Fibroblast of skin of right biceps (primary cell): Measurements from ENCODE around the gene KSR2.

Source experiments
- DNase-seq: peaks from one replicate; pipeline ENCODE4 v3.0.0-alpha.2; 2013

The KSR2 gene

GRCh38 chr12:117518594-117519270 is 450.1 kb downstream of the KSR2 start:
- peak; percentile 9 for DNase-seq

DNA sequence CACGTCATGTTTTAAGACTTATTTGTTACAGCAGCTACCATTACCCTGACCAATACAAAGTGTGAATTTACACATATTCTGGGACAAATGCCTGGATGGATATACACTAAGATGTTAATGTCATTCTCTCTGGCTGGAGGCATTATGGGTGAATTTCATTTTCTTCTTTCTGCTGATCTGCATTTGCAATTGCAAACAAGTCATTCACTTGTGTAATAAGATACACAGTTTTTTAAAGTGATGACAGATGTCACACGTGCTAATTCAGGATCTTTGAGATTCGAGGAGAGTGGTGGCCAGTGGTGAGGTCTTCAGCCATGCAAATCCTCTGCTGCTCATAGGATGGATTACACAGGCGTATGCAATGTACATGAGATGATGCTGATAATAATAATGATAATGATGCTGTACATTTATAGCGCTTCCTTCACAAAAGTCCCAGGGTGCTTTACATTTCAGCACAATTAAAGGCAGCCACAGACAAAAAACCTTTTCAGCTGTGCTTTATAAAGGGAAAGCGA is 451.5 kb downstream of the KSR2 start:
- DNase-seq = no peak

DNA sequence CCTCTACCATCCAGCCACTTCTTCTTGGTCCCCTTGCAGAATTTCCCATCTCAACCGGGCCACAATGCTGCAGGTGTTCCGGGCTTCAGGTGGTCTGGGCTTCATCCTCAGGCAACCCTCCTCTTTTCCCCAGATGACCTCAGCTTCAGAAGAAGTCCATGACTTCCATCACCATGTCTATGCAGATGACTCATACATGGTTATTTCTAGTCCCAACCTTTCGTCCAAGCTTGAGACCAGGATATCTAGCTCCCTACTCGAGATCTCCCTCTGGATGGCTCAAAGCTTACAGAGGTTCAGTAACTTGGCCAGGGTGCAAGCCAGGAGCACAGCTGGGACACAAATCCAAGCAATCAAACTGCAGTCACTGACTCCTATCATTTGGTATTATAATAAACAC is 452.8 kb downstream of the KSR2 start:
- no peak for DNase-seq

- no peak for DNase-seq
These were observed 454.8 kb downstream of the KSR2 start for GRCh38 chr12:117514016-117514415.

DNA sequence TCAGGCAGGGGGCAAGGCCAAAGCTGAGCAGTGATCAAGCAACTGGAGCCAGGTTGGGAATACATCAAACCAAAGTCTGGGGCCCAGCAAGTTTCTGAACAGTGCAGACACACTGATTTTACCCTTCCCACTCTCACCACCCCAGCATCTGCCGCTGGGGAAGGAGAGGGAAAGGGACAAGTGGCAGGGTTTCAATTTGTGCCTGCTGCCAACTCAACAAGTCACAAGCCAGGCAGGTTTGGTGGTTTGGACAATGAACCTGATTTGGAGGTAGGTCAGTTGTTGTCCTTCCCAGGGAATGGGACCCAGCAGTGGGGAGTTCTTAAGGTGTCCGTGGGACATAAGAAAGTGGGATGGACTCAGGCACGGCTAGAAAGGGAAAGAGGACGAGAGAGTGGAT is 455.4 kb downstream of the KSR2 start:
- DNase-seq = no peak

DNA sequence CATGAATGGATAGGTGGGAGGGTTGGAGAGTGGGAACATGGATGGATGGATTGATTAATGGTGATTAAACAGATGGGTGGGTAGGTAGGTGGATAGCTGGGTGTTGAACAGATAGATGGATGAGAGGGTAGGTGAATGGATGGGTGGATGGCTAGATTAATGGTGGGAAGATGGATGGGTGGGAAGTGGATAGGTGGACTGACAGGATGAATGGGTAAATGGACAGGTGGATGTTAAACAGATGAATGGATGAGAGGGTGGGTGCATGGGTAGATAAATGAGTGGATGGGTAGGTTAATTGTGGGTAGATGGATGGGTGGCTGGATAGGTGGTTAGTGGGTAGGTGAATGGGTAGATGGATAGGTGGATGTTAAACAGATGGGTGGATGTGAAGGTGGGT is 460.3 kb downstream of the KSR2 start:
- DNase-seq = no peak

- no peak for DNase-seq
These were observed 461.2 kb downstream of the KSR2 start for GRCh38 chr12:117507548-117507947.

- no peak for DNase-seq
These were observed 462.5 kb downstream of the KSR2 start for GRCh38 chr12:117506333-117506732.

- no peak for DNase-seq
These were observed 466.2 kb downstream of the KSR2 start for GRCh38 chr12:117502633-117503032.

GRCh38 chr12:117502233-117502632 is 466.6 kb downstream of the KSR2 start:
- no peak for DNase-seq

GRCh38 chr12:117501076-117501869 is 467.5 kb downstream of the KSR2 start:
- no peak for DNase-seq

- DNase-seq = no peak
These were observed 468.9 kb downstream of the KSR2 start for GRCh38 chr12:117499759-117500485.

DNA sequence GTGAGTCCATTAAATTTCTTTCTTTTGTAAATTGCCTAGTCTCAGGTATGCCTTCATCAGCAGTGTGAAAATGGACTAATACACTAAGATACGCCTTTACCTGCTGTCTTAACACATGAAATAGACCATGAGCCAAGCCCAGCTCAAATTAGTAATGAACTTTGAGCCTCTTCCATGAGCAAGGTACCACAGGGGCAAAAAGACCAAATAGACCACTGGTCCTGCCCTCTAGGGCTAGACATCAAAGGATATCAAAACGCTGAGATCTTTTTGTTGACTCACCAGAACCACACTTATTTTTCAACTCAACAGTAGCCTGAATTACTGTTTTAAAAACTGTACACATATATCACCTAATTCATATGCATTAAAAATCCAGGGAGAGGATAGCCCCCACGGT is 469.9 kb downstream of the KSR2 start:
- no peak for DNase-seq

- no peak for DNase-seq
These were observed 470.5 kb downstream of the KSR2 start for GRCh38 chr12:117498256-117498655.

DNA sequence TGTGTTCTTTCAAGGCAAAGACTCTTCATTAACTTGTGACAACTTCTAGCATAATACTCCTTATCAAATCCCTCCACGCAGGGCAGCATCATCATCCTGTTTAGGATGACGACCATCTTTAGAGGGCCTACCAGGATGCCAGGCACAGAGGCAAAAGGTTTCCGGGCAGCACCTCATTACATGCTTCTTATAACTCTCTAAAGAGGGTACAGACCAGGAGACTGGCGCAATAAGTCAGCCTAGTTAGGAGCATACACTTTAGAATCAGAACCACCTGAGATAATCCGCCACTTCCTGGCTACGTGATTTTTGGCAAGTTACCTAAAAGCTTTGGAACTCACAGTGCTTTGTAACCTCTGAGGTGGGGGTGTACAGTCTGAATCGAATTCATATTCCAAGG is 471.4 kb downstream of the KSR2 start:
- no peak for DNase-seq

- DNase-seq = no peak
These were observed 473.7 kb downstream of the KSR2 start for GRCh38 chr12:117494833-117495655.

DNA sequence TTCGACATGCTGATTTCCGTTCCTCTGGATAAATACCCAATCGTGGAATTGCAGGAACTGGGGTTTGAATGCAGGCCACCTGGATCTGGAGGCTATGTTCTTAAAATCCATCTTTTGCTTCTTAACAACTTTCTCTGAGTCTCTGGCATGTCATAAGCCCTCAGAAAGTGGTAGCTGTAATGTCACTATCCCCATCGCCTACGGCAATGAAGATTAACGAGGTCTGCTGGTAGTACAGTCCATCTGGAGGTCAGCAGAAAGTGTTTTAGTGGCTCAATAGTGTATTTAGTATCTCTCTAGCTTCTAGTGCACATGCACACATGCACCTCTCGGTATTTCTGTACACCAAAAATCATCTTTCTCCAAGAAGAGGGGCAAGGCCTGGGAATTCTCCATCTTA is 477.1 kb downstream of the KSR2 start:
- no peak for DNase-seq

- no peak for DNase-seq
These were observed 478.7 kb downstream of the KSR2 start for GRCh38 chr12:117490130-117490529.

DNA sequence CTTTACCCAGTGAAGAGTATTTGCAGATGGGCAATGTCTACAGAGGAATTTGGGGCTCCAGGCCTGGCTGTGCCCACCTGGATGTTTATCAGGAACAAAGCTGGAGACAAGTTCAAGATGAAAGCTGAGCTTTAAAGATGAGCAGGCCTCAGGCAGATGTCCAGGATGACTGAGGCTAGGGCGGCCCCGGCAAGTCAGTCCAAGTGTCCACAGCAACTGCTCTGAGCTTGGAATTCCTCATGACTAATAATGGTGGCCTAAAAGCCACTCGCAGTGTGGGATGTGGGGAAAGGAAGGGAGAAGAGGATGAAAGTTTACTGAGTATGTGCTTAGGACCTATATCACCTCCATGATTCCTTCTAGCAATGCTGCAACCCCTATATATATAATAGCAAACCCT is 479.1 kb downstream of the KSR2 start:
- DNase-seq = no peak

DNA sequence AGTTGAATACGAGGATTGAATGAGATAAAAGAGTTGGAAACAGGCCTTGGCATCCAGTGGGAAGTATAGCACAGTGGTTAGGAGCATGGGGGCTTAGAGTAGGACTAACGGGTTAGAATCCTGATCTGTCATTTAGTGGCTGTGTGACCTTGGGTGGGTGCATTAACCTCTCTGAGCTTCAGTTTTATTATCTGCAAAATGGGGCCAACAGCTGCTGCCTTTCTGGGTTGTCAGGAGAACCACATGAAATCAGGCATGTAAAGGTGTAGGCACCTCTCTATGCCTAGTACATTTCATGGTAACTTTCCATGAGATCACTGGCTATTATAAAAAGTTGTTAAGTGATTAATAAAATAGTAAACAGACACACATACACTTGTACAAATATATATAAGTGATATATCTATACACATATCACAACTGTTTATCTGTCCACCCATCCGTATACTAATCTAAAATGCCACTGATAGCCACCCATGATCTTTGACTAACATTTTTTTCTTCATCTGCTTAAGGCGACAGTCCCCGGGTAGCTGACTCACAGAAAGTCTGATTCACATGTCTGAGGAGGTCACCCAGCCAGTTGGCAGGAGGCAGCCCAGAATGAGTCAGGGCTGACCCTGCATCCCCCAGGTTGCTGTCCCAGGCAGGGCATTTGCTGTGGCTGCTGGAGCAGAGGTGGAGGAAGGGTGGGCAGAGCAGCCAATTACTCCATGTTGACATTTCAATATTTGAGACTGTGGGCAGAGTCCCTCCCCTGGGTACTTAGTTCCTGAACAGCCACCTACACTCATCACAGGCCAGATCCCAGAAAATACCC is 481.7 kb downstream of the KSR2 start:
- peak; percentile 60 for DNase-seq

DNA sequence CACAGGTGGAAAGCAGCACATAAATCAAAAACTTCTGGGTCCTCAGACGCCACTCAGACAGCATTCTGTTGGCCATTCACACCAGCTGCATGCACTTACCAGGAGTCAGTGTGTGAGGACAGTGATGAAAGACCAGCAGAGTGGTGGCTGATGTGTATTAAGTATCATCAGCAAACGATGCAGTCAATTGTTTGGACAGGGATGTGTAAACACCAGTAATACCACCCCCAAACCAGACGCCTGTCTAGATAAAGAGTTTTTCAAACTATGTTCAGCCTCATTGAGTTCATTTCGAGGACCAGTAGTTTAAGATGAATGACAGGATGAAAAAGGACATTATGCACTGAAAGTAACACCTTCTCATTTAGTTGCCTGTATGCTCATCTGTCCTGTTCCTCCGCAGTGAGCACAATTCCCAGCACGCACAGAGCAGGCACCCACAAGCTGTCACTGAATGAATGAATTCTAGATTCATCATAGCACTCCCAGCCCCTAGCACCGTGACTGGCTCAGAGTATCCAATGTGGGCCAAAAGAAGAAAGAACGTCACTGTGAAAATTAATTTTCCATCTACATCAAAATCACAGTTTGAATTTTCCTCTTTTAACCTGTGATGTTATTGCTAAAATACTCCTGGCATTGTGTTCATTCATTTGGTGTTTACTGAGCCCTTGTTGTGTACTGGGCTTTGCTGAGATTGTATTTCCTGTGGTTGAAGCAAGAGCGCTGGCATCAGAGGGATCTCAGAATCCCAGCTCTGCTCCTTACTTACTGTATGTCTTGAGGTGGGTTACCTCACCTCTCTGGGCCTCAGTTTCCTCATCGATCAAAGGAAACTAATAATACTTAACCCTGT is 482.6 kb downstream of the KSR2 start:
- no peak for DNase-seq
